OCI-LY3 (cell line): ENCODE data around the gene STYXL1.

Source experiments
- H2AFZ ChIP-seq: fragments of 200-600, 300-600 bp; shearing (Covaris generic); 2 replicates; pipeline ENCODE4 v1.6.0; 2014; ENCODE audit warnings: antibody characterized with exemption, low read depth, low read length
- H3K27ac ChIP-seq: fragments of 200-600, 300-600 bp; sonication (generic); 2 replicates; pipeline ENCODE4 v1.5.1; 2014; ENCODE audit warnings: mild to moderate bottlenecking, low read length, moderate library complexity, mixed read lengths
- H3K27me3 ChIP-seq: fragments of 200-600, 300-600 bp; sonication (generic); 2 replicates; pipeline ENCODE4 v1.6.1; 2014; ENCODE audit warnings: low read depth, low read length, mixed read lengths
- H3K36me3 ChIP-seq: fragments of 200-600, 300-600 bp; sonication (generic); replicated peaks from 2 replicates; pipeline ENCODE3; 2014; ENCODE audit warnings: low read depth, low read length, mixed read lengths
- H3K4me1 ChIP-seq: fragments of 300-600, 200-600 bp; sonication (generic); 2 replicates; pipeline ENCODE4 v1.6.1; 2014; ENCODE audit warnings: low read length, mixed read lengths
- H3K4me2 ChIP-seq: fragments of 200-600, 300-600 bp; sonication (generic); 2 replicates; pipeline ENCODE4 v1.6.1; 2014; ENCODE audit warnings: low read length, mixed read lengths
- H3K4me3 ChIP-seq: fragments of 300-600, 200-600 bp; sonication (generic); 2 replicates; pipeline ENCODE4 v1.5.1; 2014; ENCODE audit warnings: antibody characterized with exemption, mild to moderate bottlenecking, low read length, moderate library complexity
- H3K79me2 ChIP-seq: fragments of 300-600, 200-600 bp; shearing (Covaris generic); 2 replicates; pipeline ENCODE4 v1.6.1; 2014; ENCODE audit warnings: mild to moderate bottlenecking, low read length, mixed read lengths
- H3K9ac ChIP-seq: fragments of 300-600, 200-600 bp; shearing (Covaris generic); 2 replicates; pipeline ENCODE4 v1.6.0; 2014; ENCODE audit warnings: mild to moderate bottlenecking, low read length, moderate library complexity
- H3K9me3 ChIP-seq: fragments of 200-600, 300-600 bp; shearing (Covaris generic); 2 replicates; pipeline ENCODE4 v1.6.1; 2014; ENCODE audit warnings: low read length, mixed read lengths; ENCODE audit not compliant: insufficient read depth
- H4K20me1 ChIP-seq: fragments of 200-600, 300-600 bp; sonication (generic); 2 replicates; pipeline ENCODE4 v1.6.1; 2016; ENCODE audit warnings: low read length, mixed read lengths; ENCODE audit not compliant: insufficient read depth
- CTCF ChIP-seq: fragments of 200-600, 300-600 bp; sonication (generic); IDR thresholded peaks from 2 replicates; pipeline ENCODE4 v1.5.1; 2014; ENCODE audit warnings: antibody characterized with exemption, low read length, low read depth
- EZH2phosphoT487 ChIP-seq: fragments of 200-600 bp; shearing (Covaris generic); IDR thresholded peaks from 2 replicates; pipeline ENCODE4 v1.6.1; 2018; ENCODE audit warnings: antibody characterized with exemption, mixed run types, low read depth

STYXL1 gene

GRCh38 chr7:76073335-76073990 lies 25.7 kb upstream of the STYXL1 start:
- Histone ChIP-seq H3K36me3 (no peaks in the 10 kb centered on the region), H3K79me2 (no peaks in the 10 kb centered on the region), H3K27ac (no peak overlapping the region), H3K4me2 (no peak overlapping the region), H3K4me3 (no peak overlapping the region), H2AFZ (no peak overlapping the region), H3K27me3 (0 out of 2 replicates have a peak, but pooled peaks cover 6% of the 10 kb centered on the region), H3K9me3 (no peaks in the 10 kb centered on the region), H3K4me1 (no peaks in the 10 kb centered on the region), H3K9ac (no peak overlapping the region), H4K20me1 (no peaks in the 10 kb centered on the region)
- TF ChIP-seq EZH2phosphoT487 (no peak), CTCF (no peak)

- Histone ChIP-seq H3K27me3 (0 out of 2 replicates have a peak, but pooled peaks cover 2% of the 10 kb centered on the region), H3K4me3 (no peak overlapping the region), H4K20me1 (no peaks in the 10 kb centered on the region), H3K36me3 (no peaks in the 10 kb centered on the region), H3K27ac (no peak overlapping the region), H2AFZ (no peak overlapping the region), H3K79me2 (no peaks in the 10 kb centered on the region), H3K4me1 (no peaks in the 10 kb centered on the region), H3K4me2 (no peak overlapping the region), H3K9me3 (no peaks in the 10 kb centered on the region), H3K9ac (no peak overlapping the region)
- TF ChIP-seq CTCF (no peak), EZH2phosphoT487 (no peak)
Observed at GRCh38 chr7:76072243-76073148, 24.7 kb upstream of the STYXL1 start.

- no peaks in the 10 kb centered on the region for H3K27me3 ChIP-seq
- H3K9me3 ChIP-seq, result no peaks in the 10 kb centered on the region
- no peak for TF ChIP-seq CTCF
- TF ChIP-seq EZH2phosphoT487, result no peak
- H3K27ac ChIP-seq, result no peak overlapping the region
- peaks cover 4% of the 10 kb centered on the region for H3K36me3 ChIP-seq
- H3K4me1 ChIP-seq, result no peaks in the 10 kb centered on the region
- no peak overlapping the region for H3K4me3 ChIP-seq
- H3K9ac ChIP-seq, result no peak overlapping the region
- no peaks in the 10 kb centered on the region for H4K20me1 ChIP-seq
- H2AFZ ChIP-seq, result no peak overlapping the region
- H3K79me2 ChIP-seq, result no peaks in the 10 kb centered on the region
- no peak overlapping the region for H3K4me2 ChIP-seq
Observed at GRCh38 chr7:76071316-76072242, 23.8 kb upstream of the STYXL1 start.
